Activated CD4-positive, alpha-beta memory T cell treated with anti-CD3 and anti-CD28 coated beads, Interleukin-2, amount 10 ng/mL, durations not matched to agents 7 days and 5 days (primary cell): Measurements from ENCODE around the gene HSBP1. TPM values are rescaled to one million over a fixed set of nuclear protein-coding genes. Genes with fewer than 3 reads are reported as not detected.

Experiments used
- CTCF ChIA-PET: fragments of 350-600 bp; sonication (Branson Sonifier 250); formaldehyde crosslinking; loops from one replicate; lab custom pipeline; 2021; ENCODE audit warnings: antibody characterized with exemption, inconsistent platforms; lab: Charles Lee
- POLR2A ChIA-PET: fragments of 350-600 bp; sonication (Branson Sonifier 250); formaldehyde crosslinking; loops from one replicate; lab custom pipeline; 2021; ENCODE audit warnings: antibody characterized with exemption; lab: Charles Lee
- DNase-seq: peaks from one replicate; pipeline ENCODE4 v3.0.0-alpha.2; 2020
- H3K27ac Mint-ChIP-seq: one replicate; pipeline ENCODE4 v1.8.0; 2021; ENCODE audit warnings: mild to moderate bottlenecking, mixed read lengths
- H3K27me3 Mint-ChIP-seq: one replicate; pipeline ENCODE4 v1.8.0; 2021; ENCODE audit warnings: mixed read lengths
- H3K36me3 Mint-ChIP-seq: one replicate; pipeline ENCODE4 v1.8.0; 2021; ENCODE audit warnings: low read depth, mixed read lengths
- H3K4me1 Mint-ChIP-seq: one replicate; pipeline ENCODE4 v1.8.0; 2021; ENCODE audit warnings: mixed read lengths
- H3K4me3 Mint-ChIP-seq: one replicate; pipeline ENCODE4 v1.8.0; 2021; ENCODE audit warnings: mild to moderate bottlenecking, mixed read lengths
- H3K9me3 Mint-ChIP-seq: one replicate; pipeline ENCODE4 v1.8.0; 2021; ENCODE audit warnings: mixed read lengths
- total RNA-seq, 2 experiments: library from RNA; stranded (reverse); gene quantifications; one replicate each; pipeline ENCODE4 v1.2.3, GENCODE V29; 2021

The HSBP1 gene
- total RNA-seq, 2 experiments from 2014 or later, result 66.2 to 66.5 TPM

GRCh38 chr16:83833921-83834320 lies 26.1 kb downstream of the HSBP1 start:
- peaks cover 28% of the 10 kb centered on the region for H3K27me3 Mint-ChIP-seq
- no peak overlapping the region for H3K4me3 Mint-ChIP-seq
- DNase-seq, result no peak
- H3K36me3 Mint-ChIP-seq, result no peaks in the 10 kb centered on the region
- POLR2A ChIA-PET, result no interaction called here
- H3K4me1 Mint-ChIP-seq, result peaks cover 25% of the 10 kb centered on the region
- H3K27ac Mint-ChIP-seq, result no peak overlapping the region
- CTCF ChIA-PET, result no interaction called here
- no peaks in the 10 kb centered on the region for H3K9me3 Mint-ChIP-seq

DNA sequence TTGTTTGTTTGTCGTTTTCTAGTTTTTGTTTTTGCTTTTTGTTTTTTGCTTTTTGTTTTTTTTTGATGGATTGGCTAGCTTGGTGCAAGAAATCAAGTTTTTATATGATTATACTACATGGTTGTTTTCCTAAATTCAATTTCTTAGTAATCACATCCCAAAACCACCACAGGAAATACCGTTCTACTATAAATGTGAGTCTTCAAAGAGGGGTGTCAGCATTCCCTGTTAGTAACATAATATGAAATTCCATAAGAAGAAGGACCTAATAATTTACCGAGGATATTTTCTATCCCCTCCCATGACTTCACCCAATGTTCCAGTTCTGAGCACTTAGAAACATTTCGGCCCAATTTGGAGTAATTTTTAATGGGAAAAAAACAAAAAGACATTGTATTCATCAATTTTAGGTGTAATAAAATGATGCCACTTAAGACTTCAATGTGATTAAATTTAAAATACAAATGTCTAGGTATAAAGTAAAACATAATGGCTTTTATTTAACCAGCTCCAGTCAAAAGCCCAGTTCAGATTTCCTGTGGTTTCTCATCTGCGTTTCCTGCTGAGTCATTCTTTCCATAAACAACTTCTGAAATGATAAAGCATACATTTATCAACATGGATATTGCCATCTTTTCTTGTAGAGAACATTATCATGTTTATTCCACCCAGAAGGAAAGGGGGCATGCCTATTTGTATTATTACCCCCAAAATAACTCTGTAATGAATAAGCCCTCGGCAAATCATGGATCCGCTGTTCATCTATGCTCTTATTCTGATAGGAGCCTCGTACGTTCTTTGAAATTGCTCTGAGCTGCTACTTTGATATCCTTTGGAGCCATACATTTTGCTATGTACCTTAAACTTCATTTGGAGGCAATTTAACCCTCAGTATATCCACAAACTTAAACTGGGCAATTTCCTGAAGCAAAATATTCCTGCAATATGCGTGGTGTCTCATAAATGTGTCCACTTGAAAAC lies 28.1 kb downstream of the HSBP1 start:
- Mint-ChIP-seq H3K27me3 (peaks cover 40% of the 10 kb centered on the region), H3K27ac (no peak overlapping the region), H3K4me3 (no peak overlapping the region), H3K4me1 (peaks cover 25% of the 10 kb centered on the region), H3K9me3 (no peaks in the 10 kb centered on the region), H3K36me3 (no peaks in the 10 kb centered on the region)
- DNase-seq, result no peak
- CTCF ChIA-PET, result interaction anchor here (0.7 to 1.0 kb wide), 3 partner anchors 9 to 230 kb away, joined by 3 to 5 read pairs (median 4); partner anchors contain the start of gene HSBP1
- POLR2A ChIA-PET, result interaction anchor here (1.3 kb wide), 1 partner anchor 28 kb away, joined by 3 read pairs; the partner anchor contains the start of gene HSBP1

DNA sequence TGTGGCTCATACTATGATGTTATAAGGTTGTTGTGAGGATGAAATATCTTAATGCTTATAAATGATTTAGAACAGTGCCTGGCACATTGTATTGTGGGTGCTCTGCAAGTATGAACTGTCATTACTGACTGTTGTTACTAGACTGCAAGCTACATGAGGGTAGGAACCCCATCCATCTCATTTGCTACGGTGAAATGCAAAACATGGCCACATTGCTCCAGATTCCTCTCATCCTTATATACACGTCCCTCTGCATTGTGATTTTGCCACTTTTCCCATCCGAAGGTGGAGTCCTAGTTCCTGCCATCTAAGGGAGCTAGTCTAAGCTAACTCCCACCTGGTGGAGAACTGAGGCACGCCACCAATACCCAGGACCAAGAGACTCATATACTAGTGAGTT lies 29.8 kb downstream of the HSBP1 start:
- DNase-seq, result no peak
- H3K9me3 Mint-ChIP-seq, result no peaks in the 10 kb centered on the region
- H3K27me3 Mint-ChIP-seq, result peaks cover 42% of the 10 kb centered on the region
- H3K4me1 Mint-ChIP-seq, result peaks cover 25% of the 10 kb centered on the region
- CTCF ChIA-PET, result no interaction called here
- POLR2A ChIA-PET, result no interaction called here
- no peak overlapping the region for H3K4me3 Mint-ChIP-seq
- H3K36me3 Mint-ChIP-seq, result no peaks in the 10 kb centered on the region
- H3K27ac Mint-ChIP-seq, result no peak overlapping the region

GRCh38 chr16:83838151-83838550 lies 30.4 kb downstream of the HSBP1 start:
- H3K4me3 Mint-ChIP-seq, result no peak overlapping the region
- ChIA-PET POLR2A (no interaction called here), CTCF (no interaction called here)
- peaks cover 25% of the 10 kb centered on the region for H3K4me1 Mint-ChIP-seq
- DNase-seq, result no peak
- no peaks in the 10 kb centered on the region for H3K36me3 Mint-ChIP-seq
- H3K27ac Mint-ChIP-seq, result no peak overlapping the region
- no peaks in the 10 kb centered on the region for H3K9me3 Mint-ChIP-seq
- peaks cover 41% of the 10 kb centered on the region for H3K27me3 Mint-ChIP-seq

GRCh38 chr16:83839561-83839960 lies 31.8 kb downstream of the HSBP1 start:
- Mint-ChIP-seq H3K27me3 (peaks cover 43% of the 10 kb centered on the region), H3K9me3 (no peaks in the 10 kb centered on the region), H3K36me3 (no peaks in the 10 kb centered on the region), H3K4me1 (peaks cover 25% of the 10 kb centered on the region), H3K27ac (no peak overlapping the region), H3K4me3 (no peak overlapping the region)
- ChIA-PET CTCF (no interaction called here), POLR2A (no interaction called here)
- no peak for DNase-seq

DNA sequence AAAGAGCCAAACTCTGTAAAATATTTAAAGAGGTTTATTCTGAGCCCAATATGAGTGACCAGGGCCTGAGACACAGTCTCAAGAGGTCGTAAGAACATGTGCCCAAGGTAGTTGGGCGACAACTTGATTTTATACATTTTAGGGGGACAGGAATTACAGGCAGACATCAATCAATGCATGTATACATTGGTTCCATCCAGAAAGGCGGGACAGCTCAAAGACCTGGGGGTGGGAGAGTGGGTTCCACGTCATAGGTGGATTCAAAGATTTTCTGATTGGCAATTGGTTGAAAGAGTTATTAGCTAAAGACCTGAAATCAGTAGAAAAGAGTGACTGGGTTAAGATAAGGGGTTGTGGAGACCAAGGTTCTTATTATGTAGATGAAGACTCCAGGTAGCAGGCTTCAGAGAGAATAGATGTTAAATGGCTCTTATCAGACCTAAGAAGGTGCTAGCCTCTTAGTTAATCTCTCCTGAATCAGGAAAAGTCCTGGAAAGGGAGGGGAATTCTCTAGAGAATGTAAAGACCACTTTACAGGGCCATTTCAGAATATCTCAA lies 32.4 kb downstream of the HSBP1 start:
- DNase-seq, result no peak
- Mint-ChIP-seq H3K27me3 (peaks cover 43% of the 10 kb centered on the region), H3K4me1 (peaks cover 22% of the 10 kb centered on the region), H3K4me3 (no peak overlapping the region), H3K36me3 (no peaks in the 10 kb centered on the region), H3K9me3 (no peaks in the 10 kb centered on the region), H3K27ac (no peak overlapping the region)
- CTCF ChIA-PET, result no interaction called here
- POLR2A ChIA-PET, result no interaction called here

- ChIA-PET POLR2A (no interaction called here), CTCF (no interaction called here)
- Mint-ChIP-seq H3K4me3 (no peak overlapping the region), H3K36me3 (no peaks in the 10 kb centered on the region), H3K4me1 (peaks cover under 1% of the 10 kb centered on the region), H3K9me3 (no peaks in the 10 kb centered on the region), H3K27me3 (peaks cover 33% of the 10 kb centered on the region), H3K27ac (no peak overlapping the region)
- no peak for DNase-seq
These were observed 34.5 kb downstream of the HSBP1 start for GRCh38 chr16:83842291-83842690.

GRCh38 chr16:83842756-83843507 lies 35.2 kb downstream of the HSBP1 start:
- no peak overlapping the region for H3K27ac Mint-ChIP-seq
- POLR2A ChIA-PET, result no interaction called here
- CTCF ChIA-PET, result no interaction called here
- no peak overlapping the region for H3K4me3 Mint-ChIP-seq
- DNase-seq, result no peak
- no peaks in the 10 kb centered on the region for H3K9me3 Mint-ChIP-seq
- no peaks in the 10 kb centered on the region for H3K4me1 Mint-ChIP-seq
- H3K27me3 Mint-ChIP-seq, result peaks cover 27% of the 10 kb centered on the region
- no peaks in the 10 kb centered on the region for H3K36me3 Mint-ChIP-seq

- no peaks in the 10 kb centered on the region for H3K36me3 Mint-ChIP-seq
- POLR2A ChIA-PET, result no interaction called here
- H3K27ac Mint-ChIP-seq, result no peak overlapping the region
- no peak overlapping the region for H3K4me3 Mint-ChIP-seq
- H3K9me3 Mint-ChIP-seq, result no peaks in the 10 kb centered on the region
- CTCF ChIA-PET, result no interaction called here
- peaks cover 20% of the 10 kb centered on the region for H3K27me3 Mint-ChIP-seq
- DNase-seq, result no peak
- H3K4me1 Mint-ChIP-seq, result no peaks in the 10 kb centered on the region
These were observed 35.9 kb downstream of the HSBP1 start for GRCh38 chr16:83843657-83844056.

DNA sequence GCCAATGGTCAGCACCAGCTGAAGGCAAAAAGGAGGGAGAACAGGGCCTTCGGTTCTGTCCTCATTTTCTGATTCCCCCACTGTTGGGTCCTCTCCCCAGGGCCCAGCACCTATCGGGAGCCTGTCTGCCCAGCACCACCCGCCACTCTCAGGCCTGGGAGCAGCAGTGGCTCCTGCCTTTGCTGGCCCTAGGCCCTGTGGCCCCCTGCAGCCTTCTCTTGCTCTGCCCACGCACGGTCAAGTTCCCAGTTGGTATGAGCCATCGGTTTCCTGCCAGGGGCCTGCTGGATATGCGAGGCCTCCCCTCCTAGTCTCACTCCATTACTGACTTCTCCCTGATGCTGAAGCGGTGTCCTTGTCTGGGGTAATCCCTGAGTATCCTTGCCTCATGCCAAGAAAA lies 37.5 kb downstream of the HSBP1 start:
- H3K36me3 Mint-ChIP-seq, result no peaks in the 10 kb centered on the region
- DNase-seq, result no peak
- peaks cover 7% of the 10 kb centered on the region for H3K27me3 Mint-ChIP-seq
- ChIA-PET POLR2A (no interaction called here), CTCF (no interaction called here)
- no peaks in the 10 kb centered on the region for H3K4me1 Mint-ChIP-seq
- no peak overlapping the region for H3K4me3 Mint-ChIP-seq
- no peaks in the 10 kb centered on the region for H3K9me3 Mint-ChIP-seq
- H3K27ac Mint-ChIP-seq, result no peak overlapping the region

DNA sequence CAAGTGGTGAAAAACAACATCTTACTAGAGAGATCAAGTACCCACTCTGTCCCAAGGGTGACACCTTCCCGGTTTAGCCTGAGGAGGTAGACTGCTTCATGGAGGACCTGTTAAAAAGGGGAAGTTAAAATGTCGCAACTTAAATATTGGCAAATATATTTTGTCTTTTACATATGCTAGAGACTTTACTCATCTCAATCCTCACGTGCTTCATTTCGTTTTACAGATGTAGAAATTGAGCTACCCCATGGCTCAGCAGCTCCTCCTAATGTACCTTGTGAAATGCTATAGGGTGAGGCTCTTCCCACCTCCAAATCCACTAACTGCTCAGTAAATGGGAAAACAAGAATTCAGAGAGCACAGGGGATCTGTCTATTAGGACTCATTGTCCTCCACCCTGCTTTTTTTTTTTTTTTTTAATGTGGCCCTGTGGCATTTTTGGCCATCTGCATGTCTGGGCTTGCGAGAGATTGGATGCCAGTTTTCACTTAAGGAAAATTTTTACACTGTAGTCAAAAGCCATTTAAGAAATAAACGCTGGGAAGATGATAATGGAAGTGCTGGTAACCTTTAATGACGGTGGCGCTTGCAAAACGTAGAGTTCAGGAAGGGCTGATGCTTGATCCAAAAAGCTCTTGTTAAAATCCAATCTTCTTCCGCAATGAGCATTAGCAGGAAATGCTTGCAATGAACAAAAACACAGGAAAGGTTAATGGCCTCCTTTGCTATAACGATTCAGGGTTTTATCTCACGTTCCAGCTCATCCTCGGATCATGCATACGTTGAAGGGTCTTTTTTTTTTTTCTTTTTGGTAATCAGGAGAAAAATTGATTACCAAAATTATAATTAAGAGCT lies 39.8 kb downstream of the HSBP1 start:
- H3K4me1 Mint-ChIP-seq, result no peaks in the 10 kb centered on the region
- no peaks in the 10 kb centered on the region for H3K9me3 Mint-ChIP-seq
- H3K27me3 Mint-ChIP-seq, result peaks cover 5% of the 10 kb centered on the region
- H3K4me3 Mint-ChIP-seq, result no peak overlapping the region
- no peak for DNase-seq
- ChIA-PET CTCF (interaction anchor here (0.6 kb wide), 1 partner anchor 21 kb away, joined by 3 read pairs; no protein-coding TSS in a partner anchor), POLR2A (interaction anchor here (0.7 kb wide), 1 partner anchor 123 kb away, joined by 3 read pairs; no protein-coding TSS in a partner anchor)
- H3K27ac Mint-ChIP-seq, result no peak overlapping the region
- H3K36me3 Mint-ChIP-seq, result no peaks in the 10 kb centered on the region

DNA sequence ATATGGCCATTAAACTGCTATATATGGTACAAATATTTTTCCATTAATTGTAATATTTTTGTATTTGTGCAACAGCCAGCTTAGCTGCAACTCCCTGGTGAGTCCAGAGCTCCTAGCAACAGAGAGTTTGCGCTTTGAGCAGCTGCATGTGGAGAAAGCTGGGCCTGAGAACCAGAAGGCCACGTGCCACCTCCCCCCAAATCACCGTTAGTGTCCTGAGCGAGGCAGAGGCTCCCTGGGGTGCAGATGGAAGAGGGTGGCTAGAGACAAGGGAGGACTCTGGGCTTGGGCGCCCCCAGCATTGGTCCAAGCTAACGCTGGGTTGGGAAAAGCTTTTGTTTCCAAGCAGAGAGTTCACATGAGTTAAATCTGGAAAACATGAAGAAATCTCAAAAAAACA lies 41.6 kb downstream of the HSBP1 start:
- Mint-ChIP-seq H3K36me3 (no peaks in the 10 kb centered on the region), H3K27ac (no peak overlapping the region), H3K4me1 (no peaks in the 10 kb centered on the region), H3K4me3 (no peak overlapping the region), H3K27me3 (peaks cover 2% of the 10 kb centered on the region), H3K9me3 (no peaks in the 10 kb centered on the region)
- ChIA-PET CTCF (no interaction called here), POLR2A (no interaction called here)
- no peak for DNase-seq
